Stimulated activated CD4-positive, alpha-beta T cell treated with anti-CD3 and anti-CD28 coated beads, Interleukin-4, amount 100 ng/mL, for 48 hours (primary cell): Measurements from ENCODE around the gene CENPF.
"Not testable (repeated sequence)": the region's sequence is repeated elsewhere in the genome, so short reads cannot be mapped to it uniquely, and the experiment has no call there.

ENCODE experiments used
- DNase-seq, 2 donors: peaks; one replicate each; pipeline ENCODE4 v3.0.0-alpha.2; 2020; ENCODE audit warnings: low read depth in 2 of 2

The CENPF gene

DNA sequence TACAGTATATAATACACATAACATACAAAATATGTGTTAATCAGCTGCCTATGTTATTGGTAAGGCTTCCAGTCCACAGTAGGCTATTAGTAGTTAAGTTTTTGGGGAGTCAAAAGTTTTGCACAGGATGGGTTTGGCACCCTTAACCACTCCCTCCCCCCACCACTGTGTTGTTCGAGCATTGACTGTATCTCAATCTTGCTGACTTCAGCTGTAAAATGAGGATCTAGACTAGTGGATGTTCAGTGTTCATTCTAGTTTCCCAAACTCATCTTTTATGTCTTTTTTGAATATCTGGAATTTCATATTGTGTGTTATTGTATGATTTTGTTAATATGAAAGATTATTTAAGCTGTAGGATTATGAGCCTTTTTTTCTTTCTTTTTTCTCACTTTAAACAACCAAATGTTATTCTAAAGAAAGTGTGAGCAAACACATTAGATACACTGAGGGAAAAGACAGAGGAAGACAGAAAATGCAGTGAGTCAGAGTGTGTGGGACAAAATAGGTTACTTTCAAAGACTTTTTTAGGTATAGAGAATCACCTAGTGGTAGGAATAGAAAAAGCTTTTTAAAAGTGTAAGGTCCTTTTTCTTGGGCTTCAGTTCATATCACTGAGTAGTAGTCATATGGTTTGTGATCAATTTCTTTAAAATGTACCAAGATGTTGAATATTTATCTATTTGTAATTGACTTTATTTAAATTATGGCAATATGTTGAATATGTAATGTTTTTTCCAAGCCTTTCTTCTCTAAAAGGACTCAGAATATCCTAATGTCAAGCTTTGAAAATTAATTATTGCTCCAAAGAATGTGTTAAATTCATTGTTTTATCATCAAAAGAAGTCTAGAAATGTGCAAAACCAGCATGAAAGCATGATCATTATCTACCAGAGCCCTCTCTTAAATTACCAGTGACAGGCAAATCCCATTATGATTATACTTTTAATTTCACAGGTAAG, 17.9 kb upstream of the CENPF start:
- no peak for DNase-seq

- no peak for DNase-seq
These were observed 16.4 kb upstream of the CENPF start for GRCh38 chr1:214586621-214587020.

DNA sequence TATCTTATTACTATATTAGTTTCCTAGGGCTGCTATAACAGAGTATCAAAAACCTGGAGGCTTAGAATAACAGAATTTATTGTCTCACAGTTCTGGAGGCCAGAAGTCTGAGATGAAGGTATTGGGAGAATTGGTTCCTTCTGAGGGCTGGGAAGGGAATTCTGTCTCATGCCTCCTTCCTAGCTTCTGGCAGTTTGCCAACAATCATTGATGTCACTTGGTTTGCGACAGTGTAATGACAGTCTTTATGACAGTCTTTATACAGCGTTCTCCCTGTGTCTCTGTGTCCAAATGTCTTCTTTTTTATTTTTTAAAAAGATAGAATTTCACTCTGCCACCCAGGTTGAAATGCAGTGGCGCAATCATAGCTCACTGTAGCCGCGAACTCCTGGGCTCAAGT, 15.8 kb upstream of the CENPF start:
- no peak for DNase-seq

DNA sequence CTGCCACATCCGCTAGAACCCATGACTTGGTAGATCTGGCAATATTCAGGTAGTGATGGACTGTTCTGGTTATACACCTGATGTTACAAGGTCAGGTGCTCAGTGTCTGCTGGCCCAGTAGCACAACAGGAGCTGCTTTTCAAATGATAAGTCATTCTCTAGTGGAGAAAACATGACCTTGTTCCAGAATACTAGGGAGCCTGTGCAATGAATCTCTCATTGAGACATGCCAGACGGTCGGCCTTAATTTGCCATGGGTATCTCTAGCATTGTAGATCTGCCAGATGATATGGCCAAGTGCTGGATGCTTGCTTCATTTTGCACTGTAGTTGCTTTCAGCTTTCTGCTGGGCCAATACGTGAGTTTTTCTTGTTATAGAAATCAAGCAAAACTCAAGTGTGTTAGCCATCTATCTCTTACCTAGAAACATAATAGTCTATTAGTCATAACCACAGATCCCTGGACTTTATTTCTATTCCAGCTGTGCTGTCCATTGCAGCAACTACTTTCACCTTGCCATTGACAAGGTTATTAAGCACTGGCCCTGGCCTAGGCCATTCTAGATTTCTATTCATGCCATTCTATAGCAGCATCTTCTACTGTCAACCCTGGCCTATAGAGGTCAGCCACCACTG, 13.9 kb upstream of the CENPF start:
- no peak for DNase-seq

GRCh38 chr1:214590696-214591095, 12.3 kb upstream of the CENPF start:
- DNase-seq = no peak

GRCh38 chr1:214591918-214592317, 11.1 kb upstream of the CENPF start:
- not testable (repeated sequence) for DNase-seq

GRCh38 chr1:214593158-214593557, 9.8 kb upstream of the CENPF start:
- no peak for DNase-seq

GRCh38 chr1:214603819-214604252, 841 bp downstream of the CENPF start:
- no peak for DNase-seq

GRCh38 chr1:214604523-214604922, 1.5 kb downstream of the CENPF start:
- DNase-seq = no peak

DNA sequence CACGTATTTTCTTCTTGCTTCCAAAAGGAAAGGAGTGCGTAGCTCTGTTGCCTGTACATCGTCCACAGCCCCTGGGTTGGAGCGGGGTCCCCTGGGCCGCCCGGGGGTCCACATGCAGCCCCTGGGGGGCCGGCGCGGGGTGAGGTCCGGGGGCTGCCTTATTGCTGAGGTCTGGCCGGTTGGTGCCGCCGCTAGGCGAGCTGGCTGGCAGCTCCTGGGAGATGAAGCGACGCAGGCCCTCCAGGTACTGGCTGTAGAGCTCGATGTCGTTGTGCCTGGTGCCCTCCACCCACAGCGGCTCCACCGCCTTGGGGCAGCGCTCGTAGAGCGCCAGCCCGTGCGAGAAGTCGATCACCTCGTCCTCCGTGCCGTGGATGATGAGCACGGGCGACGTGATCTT, 2.5 kb downstream of the CENPF start:
- DNase-seq = not testable (repeated sequence)

DNA sequence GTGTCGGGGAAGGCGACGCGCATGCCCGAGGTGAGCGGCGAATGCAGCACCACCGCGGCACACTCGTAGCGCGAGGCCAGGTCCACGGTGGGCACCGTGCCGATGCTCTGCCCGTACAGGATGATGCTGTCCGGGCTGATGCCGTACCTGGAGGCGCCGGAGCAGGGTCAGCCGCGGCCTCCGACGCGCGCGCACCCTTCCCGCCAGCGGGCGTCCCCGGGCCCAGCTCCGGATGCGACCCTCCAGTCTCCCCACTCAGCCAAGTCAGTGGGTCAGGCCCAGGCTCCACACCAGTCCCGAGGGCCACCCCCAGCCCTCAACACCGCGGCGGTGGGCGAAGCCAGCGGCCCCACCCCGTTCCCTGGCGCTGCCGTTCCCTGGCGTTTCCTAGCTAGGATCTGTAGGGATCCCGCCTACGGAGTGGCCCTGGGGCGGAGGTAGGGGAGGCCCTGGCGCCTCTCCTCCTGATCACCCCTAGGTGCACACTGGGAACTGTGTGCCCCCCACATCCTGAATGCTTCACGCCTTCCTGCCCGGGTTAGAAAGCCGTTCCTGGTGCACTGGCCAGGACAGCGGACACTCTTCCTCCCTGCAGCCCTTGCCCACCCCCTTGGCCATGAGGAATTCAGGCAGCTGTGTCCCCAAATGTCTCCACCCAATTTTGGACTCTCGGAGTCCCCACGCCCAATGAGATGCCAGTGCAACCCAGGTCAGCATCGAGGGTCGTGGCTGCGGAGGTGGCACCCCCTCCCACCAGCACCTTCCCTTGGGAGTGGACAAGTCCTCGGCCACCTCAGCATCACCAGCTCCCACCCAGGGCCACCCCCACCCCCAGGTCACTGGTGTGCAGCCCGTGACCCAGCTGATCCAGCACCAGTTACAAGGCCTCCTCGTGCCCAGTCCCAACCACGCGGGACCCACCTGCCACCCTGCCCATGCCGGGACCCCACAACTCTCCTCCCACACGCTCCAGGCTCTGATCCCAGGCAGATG, 3.2 kb downstream of the CENPF start:
- not testable (repeated sequence) for DNase-seq

GRCh38 chr1:214607492-214608215, 4.7 kb downstream of the CENPF start:
- DNase-seq = not testable (repeated sequence)

GRCh38 chr1:214608216-214608783, 5.3 kb downstream of the CENPF start:
- not testable (repeated sequence) for DNase-seq

GRCh38 chr1:214608817-214609216, 5.8 kb downstream of the CENPF start:
- DNase-seq = not testable (repeated sequence)

GRCh38 chr1:214609692-214610091, 6.7 kb downstream of the CENPF start:
- DNase-seq = no peak

DNA sequence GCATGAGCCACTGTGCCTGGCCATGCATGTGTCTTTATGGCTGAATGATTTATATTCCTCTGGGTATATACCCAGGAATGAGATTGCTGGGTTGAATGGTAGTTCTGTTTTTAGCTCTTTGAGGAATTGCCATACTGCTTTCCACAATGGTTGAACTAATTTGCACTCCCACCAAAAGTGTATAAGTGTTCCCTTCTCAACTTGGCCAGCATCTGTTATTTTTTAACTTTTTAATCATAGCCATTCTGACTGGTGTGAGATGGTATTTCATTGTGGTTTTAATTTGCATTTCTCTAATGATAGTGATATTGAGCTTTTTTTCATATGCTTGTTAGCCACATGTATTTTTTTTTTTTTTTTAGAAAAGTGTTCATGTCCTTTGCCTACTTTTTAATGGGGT, 7.1 kb downstream of the CENPF start:
- not testable (repeated sequence) for DNase-seq

DNA sequence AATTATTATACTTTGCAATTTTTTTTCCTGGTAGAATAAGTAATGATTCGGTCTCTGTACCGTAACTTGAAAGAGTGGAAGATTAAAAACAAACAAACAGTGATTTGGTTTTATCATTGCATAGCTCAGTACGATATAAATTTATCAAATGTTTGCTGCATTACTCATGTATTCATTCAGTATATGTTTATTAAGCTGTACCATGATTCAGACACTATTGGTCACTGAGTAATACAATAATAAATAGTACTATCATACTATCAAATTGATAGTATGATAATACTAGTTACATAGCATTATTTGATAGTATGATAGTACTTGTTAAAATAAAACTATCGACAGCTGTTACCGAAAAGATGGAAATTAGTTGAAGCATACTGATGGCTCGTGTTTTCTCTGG, 12.1 kb downstream of the CENPF start:
- no peak for DNase-seq

DNA sequence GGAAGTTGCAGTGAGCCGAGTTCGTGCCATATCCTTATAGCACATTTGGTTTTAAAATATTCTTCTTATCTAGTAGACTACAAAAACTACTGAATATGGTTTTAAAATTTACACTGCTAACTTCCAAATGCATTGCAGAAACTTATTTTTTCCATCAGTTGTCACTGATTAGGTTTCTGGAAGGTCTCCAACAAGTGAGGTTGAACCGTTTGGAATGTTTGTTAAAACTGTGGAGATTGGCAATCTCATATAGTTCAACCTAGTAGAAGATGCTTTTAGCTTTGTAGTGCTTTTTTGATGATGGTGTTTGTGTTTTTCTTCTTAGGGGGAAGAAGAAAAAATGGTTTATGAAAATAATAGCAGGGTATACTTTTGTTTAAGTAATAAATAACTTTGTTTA, 12.9 kb downstream of the CENPF start:
- no peak for DNase-seq

DNA sequence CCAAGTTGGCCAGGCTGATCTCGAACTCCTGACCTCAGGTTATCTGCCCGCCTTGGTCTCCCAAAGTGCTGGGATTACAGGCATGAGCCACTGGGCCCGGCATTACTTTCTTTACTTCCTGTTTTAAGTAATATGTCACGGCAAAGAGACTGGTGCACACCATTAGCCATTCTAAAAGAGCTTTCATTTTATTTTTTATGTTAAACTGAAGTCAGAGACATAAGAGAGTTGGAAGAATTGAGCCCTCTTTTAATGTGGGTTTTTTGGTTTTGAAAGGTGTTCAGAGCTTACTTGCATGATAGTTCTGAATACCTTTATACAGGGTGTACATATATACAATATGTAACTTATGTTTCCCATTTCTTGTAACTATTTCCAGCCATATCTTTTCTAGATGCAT, 14.3 kb downstream of the CENPF start:
- no peak for DNase-seq

- DNase-seq = no peak
These were observed 14.8 kb downstream of the CENPF start for GRCh38 chr1:214617843-214618242.

DNA sequence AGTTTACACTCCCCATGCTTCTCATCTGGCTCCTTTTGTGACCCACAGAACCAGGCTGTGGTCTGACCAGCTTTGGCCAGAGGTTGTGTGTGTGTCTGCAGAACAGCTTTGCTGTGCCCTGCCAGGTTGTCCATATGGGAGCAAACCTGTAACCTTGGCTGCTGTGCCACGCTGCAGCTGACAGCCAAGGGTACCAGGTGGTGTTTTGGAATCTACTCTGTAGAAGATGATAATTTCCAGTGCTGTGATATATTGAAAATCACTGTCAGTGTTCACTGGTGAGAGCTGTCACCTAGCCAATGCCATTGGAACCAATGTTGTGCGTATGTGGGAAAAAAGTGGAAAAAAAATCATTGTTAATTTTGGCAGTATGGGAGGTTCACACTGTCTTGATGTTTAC, 18.2 kb downstream of the CENPF start:
- DNase-seq = no peak
